Colon (tissue), 2 donors: ENCODE measurements around the gene DYNC1I2.

Experiments
- FAIRE-seq: peaks from 2 replicates; lab custom pipeline; 2012; peaks lifted over from hg19 to GRCh38; lab: Jason Lieb, UNC
- donor health status: control.
- donor health status: control.

DYNC1I2 gene

GRCh38 chr2:171687287-171688128 lies at the start of gene DYNC1I2:
Gene DYNC1I2 (plus strand): TSS chr2:171687469. CDS start chr2:171690156, 2,687 bp downstream.
- FAIRE-seq = peak; percentile 72

- FAIRE-seq = no peak
Observed at GRCh38 chr2:171651667-171652415, 35.4 kb upstream of the DYNC1I2 start.

DNA sequence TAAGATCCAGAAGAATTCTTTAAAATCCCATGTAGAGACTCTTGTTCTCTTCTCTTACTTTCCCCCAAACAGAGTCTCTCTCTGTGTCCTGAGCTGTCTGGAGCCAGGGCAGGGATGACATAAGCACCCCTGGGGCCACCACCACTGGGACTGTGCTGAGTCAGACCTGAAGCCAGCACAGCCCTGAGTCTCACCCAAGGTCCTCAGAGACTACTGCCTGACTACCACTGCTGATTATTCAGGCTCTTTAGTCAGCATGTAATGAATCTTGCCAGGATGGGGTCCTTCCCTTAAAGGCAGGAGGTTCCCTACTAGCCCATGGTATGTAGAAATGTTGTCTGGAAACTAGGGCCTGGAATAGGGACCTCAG lies 34.9 kb upstream of the DYNC1I2 start:
- FAIRE-seq = no peak

GRCh38 chr2:171655586-171655985 lies 31.7 kb upstream of the DYNC1I2 start:
- no peak for FAIRE-seq

- no peak for FAIRE-seq
Observed at GRCh38 chr2:171667041-171667440, 20.2 kb upstream of the DYNC1I2 start.

GRCh38 chr2:171668183-171668582 lies 19.1 kb upstream of the DYNC1I2 start:
- no peak for FAIRE-seq

DNA sequence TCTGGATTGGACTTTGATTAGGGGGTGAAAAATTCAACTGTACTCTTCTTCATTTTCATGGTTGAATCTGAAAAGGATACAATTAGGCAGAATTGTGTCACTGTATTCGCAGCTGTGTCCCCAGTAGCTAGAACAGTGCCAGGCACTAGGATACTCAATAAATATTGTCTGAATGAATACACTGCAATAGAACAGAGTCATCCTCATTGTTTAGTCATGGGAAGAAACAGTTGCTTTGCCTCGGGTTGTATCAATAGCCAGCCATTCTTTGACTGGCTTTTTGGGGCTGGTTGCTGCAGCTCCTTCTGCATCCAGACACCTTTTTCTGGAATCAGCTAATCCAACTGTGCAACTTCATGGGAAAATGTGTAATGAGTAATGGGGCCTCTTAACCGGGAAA lies 18.1 kb upstream of the DYNC1I2 start:
- no peak for FAIRE-seq

GRCh38 chr2:171670655-171671054 lies 16.6 kb upstream of the DYNC1I2 start:
- no peak for FAIRE-seq

- FAIRE-seq = no peak
Observed at GRCh38 chr2:171671867-171672266, 15.4 kb upstream of the DYNC1I2 start.

DNA sequence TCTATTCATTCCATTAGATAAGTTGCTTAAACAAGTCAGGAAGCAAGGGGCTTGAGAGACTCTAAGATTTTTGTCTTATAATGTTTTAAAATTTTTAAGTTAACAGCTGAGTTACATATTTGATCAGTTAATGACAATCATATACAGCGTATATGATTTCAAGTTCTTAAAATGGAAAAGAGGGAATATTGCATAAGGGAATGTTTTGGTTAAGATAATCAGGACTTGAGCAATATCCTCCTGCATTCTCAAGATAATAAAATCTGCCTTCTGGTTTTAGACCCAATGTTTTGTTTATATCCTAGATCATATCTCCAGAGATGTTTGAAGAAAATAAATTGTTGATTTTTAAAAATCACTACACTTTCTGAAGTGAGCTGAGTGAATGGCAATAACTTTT lies 13.4 kb upstream of the DYNC1I2 start:
- FAIRE-seq = no peak

DNA sequence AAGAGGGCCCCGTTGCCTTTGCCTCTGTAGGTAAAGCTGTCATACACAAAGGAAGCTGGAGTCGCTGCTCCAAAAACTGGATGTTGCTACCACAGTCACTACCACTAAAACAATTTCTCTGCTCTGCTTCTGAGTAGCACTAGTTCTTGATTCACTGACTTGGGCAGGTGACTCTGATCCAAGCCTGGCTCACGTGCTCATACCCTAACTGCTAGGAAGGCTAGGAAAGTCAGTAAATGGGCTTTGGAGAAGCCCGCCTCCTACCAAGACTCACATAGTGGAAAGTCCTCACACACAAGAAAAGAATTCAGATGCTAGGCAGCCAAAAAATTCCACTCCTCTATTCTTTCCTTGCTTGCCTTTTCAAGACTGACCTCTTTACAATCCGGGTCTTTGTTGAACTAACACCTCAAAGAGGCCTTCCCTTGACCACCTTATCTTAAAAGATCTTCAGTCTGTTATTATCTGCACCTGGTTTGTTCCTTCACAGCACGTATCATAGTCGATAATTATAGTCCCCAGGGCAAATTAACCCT lies 11.4 kb upstream of the DYNC1I2 start:
- no peak for FAIRE-seq

DNA sequence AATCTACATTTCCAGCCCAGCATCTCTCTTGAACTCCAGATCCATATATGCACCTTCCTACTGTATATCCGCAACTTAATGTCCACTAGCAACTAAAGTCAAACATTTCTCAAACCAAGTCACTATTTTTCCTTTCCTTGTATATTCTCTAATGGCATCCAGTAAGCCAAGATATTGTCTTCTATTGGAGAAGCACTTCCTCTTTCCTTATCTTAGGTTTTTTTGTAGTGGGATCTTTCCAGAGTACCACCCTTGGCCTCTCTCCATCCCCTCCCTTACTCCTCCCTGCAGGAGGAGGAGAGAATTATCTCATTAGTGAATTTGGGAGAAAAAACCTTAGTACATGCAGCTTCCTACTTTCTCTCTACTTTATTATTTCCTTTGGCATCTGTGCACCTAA lies 8.7 kb upstream of the DYNC1I2 start:
- FAIRE-seq = no peak

DNA sequence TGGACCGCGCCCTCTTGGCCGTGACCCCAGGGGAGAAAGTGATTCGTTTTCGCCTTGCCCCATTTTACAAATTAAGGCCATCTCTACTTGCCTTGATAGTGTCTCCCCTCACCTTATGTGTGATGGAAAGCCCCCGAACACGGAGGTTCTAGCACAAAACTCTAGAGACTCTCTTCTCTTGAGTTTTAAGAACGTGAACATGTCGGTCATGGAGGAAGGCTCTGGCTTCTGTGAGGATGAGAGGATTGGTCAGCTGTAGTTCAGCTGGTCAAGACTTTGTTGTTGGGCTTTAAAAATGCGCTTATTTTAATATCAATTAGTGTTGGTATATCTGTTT lies 828 bp downstream of the DYNC1I2 start:
- FAIRE-seq = no peak

DNA sequence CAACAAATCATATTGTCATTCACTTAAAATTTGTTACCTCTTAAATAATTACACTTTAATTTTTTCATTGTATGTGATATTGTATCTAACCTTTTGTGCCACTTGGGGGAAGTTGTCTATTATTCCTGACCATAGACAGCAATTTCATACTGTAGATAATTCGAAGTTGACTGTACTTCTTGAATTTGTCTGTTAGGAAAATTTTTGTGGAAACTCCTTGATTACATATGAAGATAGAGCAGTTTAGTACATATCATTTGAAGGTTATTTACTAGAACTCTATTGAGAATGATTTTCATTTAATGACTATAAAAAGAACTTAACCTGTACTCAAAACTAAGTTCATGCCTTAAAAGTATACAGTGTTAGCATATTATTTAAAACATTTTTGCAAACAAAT lies 5.1 kb downstream of the DYNC1I2 start:
- no peak for FAIRE-seq

DNA sequence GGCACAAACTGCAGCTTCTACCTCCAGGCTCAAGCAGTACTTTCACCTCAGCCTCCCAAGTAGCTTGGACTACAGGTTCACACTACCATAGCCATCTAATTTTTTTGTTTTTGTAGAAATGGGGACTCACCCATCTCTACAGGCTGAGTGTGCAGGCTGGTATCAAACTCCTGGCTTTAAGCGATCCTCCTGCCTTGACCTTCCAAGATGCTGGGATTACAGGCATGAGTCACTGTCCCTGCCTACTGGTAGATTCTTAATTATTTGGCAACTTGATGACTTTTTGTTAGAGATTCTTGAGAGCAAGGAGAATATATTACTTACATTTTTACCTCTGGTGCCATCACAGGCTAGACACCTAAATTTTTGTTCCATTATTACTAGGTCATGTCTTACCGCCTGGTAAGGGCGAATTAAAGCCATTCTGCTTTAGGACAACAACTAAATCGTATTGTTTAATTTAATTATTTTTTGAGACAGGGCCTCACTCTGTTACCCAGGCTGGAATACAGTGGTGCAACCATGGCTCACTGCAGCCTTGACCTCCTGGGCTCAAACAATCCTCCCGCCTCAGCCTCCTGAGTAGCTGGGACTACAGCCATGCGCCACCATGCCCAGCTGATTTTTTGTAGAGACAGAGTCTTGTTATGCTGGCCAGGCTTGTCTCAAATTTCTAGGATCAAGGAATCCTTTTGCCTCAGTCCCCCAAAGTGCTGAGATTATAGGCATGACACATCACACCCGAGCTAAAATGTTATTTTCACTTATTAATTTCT lies 15.7 kb downstream of the DYNC1I2 start:
- no peak for FAIRE-seq

- no peak for FAIRE-seq
Observed at GRCh38 chr2:171703574-171704347, 16.5 kb downstream of the DYNC1I2 start.

DNA sequence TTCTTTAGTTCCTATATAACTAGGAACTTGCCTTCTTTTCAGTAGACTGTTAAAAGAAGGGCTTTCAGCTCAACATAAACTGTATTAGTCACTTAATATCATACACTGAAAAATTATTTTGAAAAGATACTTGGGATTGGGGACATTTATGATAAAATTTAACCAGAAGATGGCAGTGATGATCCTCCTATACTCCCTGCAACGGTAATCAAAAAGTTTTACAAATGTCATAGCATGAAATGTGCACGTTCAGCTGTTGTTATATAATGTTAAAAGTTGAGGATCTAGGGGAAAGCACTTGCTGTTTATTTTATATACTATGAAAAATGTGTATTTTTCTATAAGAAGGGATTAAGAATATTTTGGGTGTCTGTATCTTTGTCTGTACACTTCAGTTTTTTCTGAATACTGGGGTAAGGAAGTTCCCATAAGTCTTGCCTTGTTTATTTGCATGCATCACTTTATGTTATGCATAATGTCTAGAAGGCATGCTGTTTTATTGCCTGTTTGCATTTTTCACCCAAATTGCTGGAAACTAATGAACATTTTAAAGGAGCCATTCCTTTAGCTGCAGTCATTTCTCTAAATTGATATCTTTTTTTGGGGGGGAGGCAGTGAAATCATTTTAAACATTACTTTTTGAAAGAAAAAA lies 19.0 kb downstream of the DYNC1I2 start:
- no peak for FAIRE-seq

- FAIRE-seq = no peak
Observed at GRCh38 chr2:171707752-171708151, 20.5 kb downstream of the DYNC1I2 start.

GRCh38 chr2:171709011-171709685 lies 21.9 kb downstream of the DYNC1I2 start:
- FAIRE-seq = peak; percentile 55

- no peak for FAIRE-seq
Observed at GRCh38 chr2:171711351-171711750, 24.1 kb downstream of the DYNC1I2 start.

GRCh38 chr2:171712051-171712450 lies 24.8 kb downstream of the DYNC1I2 start:
- peak; percentile 5 for FAIRE-seq
